H9 (cell line): Measurements from ENCODE around the gene SYF2. TPM values are rescaled to one million over a fixed set of nuclear protein-coding genes. Genes with fewer than 3 reads are reported as not detected.

Experiments
- DNase-seq: peaks from one replicate; pipeline ENCODE4 v3.0.0-alpha.2; 2017
- H2AFZ ChIP-seq: one replicate; pipeline ENCODE4 v1.6.1; 2013; ENCODE audit warnings: mild to moderate bottlenecking, low read length, control low read depth, moderate library complexity
- H2AK5ac ChIP-seq: 2 replicates; pipeline ENCODE4 v1.6.1; 2013; ENCODE audit warnings: low read length, control low read depth, mixed read lengths; ENCODE audit not compliant: insufficient read length
- H2BK120ac ChIP-seq: one replicate; pipeline ENCODE4 v1.6.1; 2013; ENCODE audit warnings: low read depth, mild to moderate bottlenecking, low read length, control low read depth, inconsistent platforms; ENCODE audit not compliant: poor library complexity, severe bottlenecking
- H2BK12ac ChIP-seq: 2 replicates; pipeline ENCODE4 v1.6.1; 2013; ENCODE audit warnings: low read length, control low read depth, mixed read lengths, low read depth; ENCODE audit not compliant: insufficient read length
- H2BK15ac ChIP-seq: 2 replicates; pipeline ENCODE4 v1.6.1; 2013; ENCODE audit warnings: low read depth, low read length, control low read depth
- H2BK20ac ChIP-seq: one replicate; pipeline ENCODE4 v1.6.1; 2013; ENCODE audit warnings: low read depth, mild to moderate bottlenecking, low read length, control low read depth, inconsistent platforms; ENCODE audit not compliant: poor library complexity, severe bottlenecking
- H2BK5ac ChIP-seq: 2 replicates; pipeline ENCODE4 v1.6.1; 2013; ENCODE audit warnings: low read length, control low read depth, mixed read lengths; ENCODE audit not compliant: insufficient read length
- H3K14ac ChIP-seq: 2 replicates; pipeline ENCODE4 v1.6.1; 2013; ENCODE audit warnings: low read length, control low read depth; ENCODE audit not compliant: insufficient read depth
- H3K18ac ChIP-seq: 2 replicates; pipeline ENCODE4 v1.6.1; 2013; ENCODE audit warnings: low read depth, mild to moderate bottlenecking, mixed read lengths, low read length, control low read depth; ENCODE audit not compliant: insufficient read length
- H3K23ac ChIP-seq: 2 replicates; pipeline ENCODE4 v1.6.1; 2013; ENCODE audit warnings: low read length, control low read depth, mixed read lengths, low read depth; ENCODE audit not compliant: insufficient read length
- H3K23me2 ChIP-seq: 2 replicates; pipeline ENCODE4 v1.6.1; 2013; ENCODE audit warnings: low read depth, mild to moderate bottlenecking, mixed read lengths, low read length, control low read depth; ENCODE audit not compliant: insufficient read length, poor library complexity, severe bottlenecking
- H3K27ac ChIP-seq: 2 replicates; pipeline ENCODE4 v1.5.1; 2013; ENCODE audit warnings: low read length, control low read depth, mixed read lengths, low read depth; ENCODE audit not compliant: insufficient read length
- H3K27me3 ChIP-seq: 2 replicates; pipeline ENCODE4 v1.6.1; 2013; ENCODE audit warnings: low read length, control low read depth, inconsistent platforms; ENCODE audit not compliant: insufficient read depth
- H3K4ac ChIP-seq: 2 replicates; pipeline ENCODE4 v1.6.1; 2013; ENCODE audit warnings: low read depth, mild to moderate bottlenecking, control low read depth, inconsistent platforms, low read length, moderate library complexity
- H3K4me1 ChIP-seq: 2 replicates; pipeline ENCODE4 v1.6.1; 2013; ENCODE audit warnings: low read length, control low read depth, inconsistent platforms; ENCODE audit not compliant: insufficient read depth
- H3K4me2 ChIP-seq: 2 replicates; pipeline ENCODE4 v1.6.1; 2013; ENCODE audit warnings: low read length, control low read depth, mixed read lengths; ENCODE audit not compliant: insufficient read length, insufficient read depth
- H3K56ac ChIP-seq: 2 replicates; pipeline ENCODE4 v1.6.1; 2013; ENCODE audit warnings: low read depth, mild to moderate bottlenecking, mixed read lengths, low read length, control low read depth; ENCODE audit not compliant: insufficient read length
- H3K79me1 ChIP-seq: 2 replicates; pipeline ENCODE4 v1.6.1; 2013; ENCODE audit warnings: low read depth, mild to moderate bottlenecking, moderate library complexity, low read length, control low read depth, inconsistent platforms; ENCODE audit not compliant: insufficient read depth, poor library complexity, severe bottlenecking
- H3K79me2 ChIP-seq: 2 replicates; pipeline ENCODE4 v1.6.1; 2013; ENCODE audit warnings: low read length, control low read depth, inconsistent platforms; ENCODE audit not compliant: insufficient read depth
- H3K9ac ChIP-seq: 2 replicates; pipeline ENCODE4 v1.6.1; 2013; ENCODE audit warnings: low read length, control low read depth, mixed read lengths; ENCODE audit not compliant: insufficient read length; ENCODE audit errors: extremely low read depth
- H3K9me3 ChIP-seq: one replicate; pipeline ENCODE4 v1.6.1; 2013; ENCODE audit warnings: low read depth, low read length, inconsistent platforms; ENCODE audit not compliant: control insufficient read depth
- H3T11ph ChIP-seq: one replicate; pipeline ENCODE4 v1.6.1; 2013; ENCODE audit warnings: mild to moderate bottlenecking, low read length, control low read depth, inconsistent platforms
- H4K20me1 ChIP-seq: one replicate; pipeline ENCODE4 v1.6.1; 2013; ENCODE audit not compliant: control insufficient read depth, insufficient read length, insufficient read depth
- H4K5ac ChIP-seq: 2 replicates; pipeline ENCODE4 v1.6.1; 2013; ENCODE audit warnings: low read depth, mild to moderate bottlenecking, mixed read lengths, low read length, control low read depth; ENCODE audit not compliant: insufficient read length
- H4K8ac ChIP-seq: replicated peaks from 2 replicates; pipeline ENCODE4 v1.6.1; 2013; ENCODE audit warnings: low read length, control low read depth, mixed read lengths, low read depth; ENCODE audit not compliant: insufficient read length
- H4K91ac ChIP-seq: 2 replicates; pipeline ENCODE4 v1.6.1; 2013; ENCODE audit warnings: low read depth, mild to moderate bottlenecking, moderate library complexity, mixed read lengths, low read length, control low read depth; ENCODE audit not compliant: insufficient read length
- H3K27ac Mint-ChIP-seq, 3 experiments: 2 replicates in 2 of 3; 3 replicates in 1 of 3; pipeline ENCODE4 v1.8.0; 2020 to 2021; ENCODE audit warnings: mixed read lengths in 3 of 3, mild to moderate bottlenecking in 1 of 3, moderate library complexity in 1 of 3
- H3K27me3 Mint-ChIP-seq: 2 replicates; pipeline ENCODE4 v1.8.0; 2021; ENCODE audit warnings: low read depth, mild to moderate bottlenecking, moderate library complexity, mixed read lengths
- H3K36me3 Mint-ChIP-seq, 3 experiments: 2 replicates in 2 of 3; 3 replicates in 1 of 3; pipeline ENCODE4 v1.8.0; 2020 to 2021; ENCODE audit warnings: low read depth in 3 of 3, mixed read lengths in 3 of 3; ENCODE audit not compliant: insufficient read depth in 1 of 3
- H3K4me1 Mint-ChIP-seq, 2 experiments: 2 replicates each; pipeline ENCODE4 v1.8.0; 2020; ENCODE audit warnings: mixed read lengths in 2 of 2
- H3K4me3 Mint-ChIP-seq, 2 experiments: 2 replicates in 1 of 2; 3 replicates in 1 of 2; pipeline ENCODE4 v1.8.0; 2020 to 2021; ENCODE audit warnings: mild to moderate bottlenecking in 2 of 2, mixed read lengths in 2 of 2, moderate library complexity in 1 of 2
- H3K9me3 Mint-ChIP-seq, 2 experiments: 2 replicates in 1 of 2; 3 replicates in 1 of 2; pipeline ENCODE4 v1.8.0; 2020; ENCODE audit warnings: mild to moderate bottlenecking in 2 of 2, mixed read lengths in 2 of 2, moderate library complexity in 1 of 2
- WGBS: extraction: QIAGEN DNeasy Blood & Tissue Kit; methylation state at CpG from one replicate; pipeline ENCODE4 v1.1.7; 2013; ENCODE audit warnings: missing lambda C conversion rate, low lambda C conversion rate, mixed read lengths; ENCODE audit not compliant: insufficient read length; ENCODE audit errors: extremely low coverage; 5-methylcytosine and 5-hydroxymethylcytosine counted together
- total RNA-seq: library from RNA; stranded (reverse); gene quantifications from 2 replicates; pipeline ENCODE4 v1.2.1, GENCODE V29; 2021
- TF ChIP-seq, protein P1 (sequence below): fragments of 200-600 bp; sonication (generic); conservative IDR thresholded peaks from 3 replicates; pipeline ENCODE4 v1.8.0; 2021; ENCODE audit warnings: antibody characterized with exemption, mild to moderate bottlenecking

Gene SYF2
- total RNA-seq, 1 experiment from 2014 or later = 36.5 TPM

- Histone ChIP-seq H3K4ac (no peak overlapping the region), H2BK120ac (no peak overlapping the region), H3K14ac (no peak overlapping the region), H3K4me2 (no peak overlapping the region), H4K5ac (no peak overlapping the region), H3K56ac (no peak overlapping the region), H2BK20ac (no peak overlapping the region), H3K9me3 (no peaks in the 10 kb centered on the region), H3K79me1 (no peaks in the 10 kb centered on the region), H4K20me1 (no peaks in the 10 kb centered on the region), H3K4me1 (no peaks in the 10 kb centered on the region), H3K18ac (no peak overlapping the region), H2BK12ac (no peak overlapping the region), H3T11ph (no peak overlapping the region), H3K9ac (no peak overlapping the region), H3K27ac (no peak overlapping the region), H3K79me2 (no peaks in the 10 kb centered on the region), H3K23ac (no peak overlapping the region), H2AFZ (no peak overlapping the region), H2BK5ac (no peak overlapping the region), H2BK15ac (no peak overlapping the region), H3K27me3 (no peaks in the 10 kb centered on the region), H4K91ac (no peak overlapping the region), H4K8ac (no peak overlapping the region), H2AK5ac (no peak overlapping the region), H3K23me2 (no peaks in the 10 kb centered on the region)
- H3K27me3 Mint-ChIP-seq = no peaks in the 10 kb centered on the region
- no peak for DNase-seq
- H3K27ac Mint-ChIP-seq = no peak overlapping the region
- H3K36me3 Mint-ChIP-seq = peaks cover 17 to 64% (median 57%) of the 10 kb centered on the region in 3 experiments; a peak in 6 of 7 replicates
- H3K4me1 Mint-ChIP-seq = no peaks in the 10 kb centered on the region
- TF ChIP-seq, protein P1, sequence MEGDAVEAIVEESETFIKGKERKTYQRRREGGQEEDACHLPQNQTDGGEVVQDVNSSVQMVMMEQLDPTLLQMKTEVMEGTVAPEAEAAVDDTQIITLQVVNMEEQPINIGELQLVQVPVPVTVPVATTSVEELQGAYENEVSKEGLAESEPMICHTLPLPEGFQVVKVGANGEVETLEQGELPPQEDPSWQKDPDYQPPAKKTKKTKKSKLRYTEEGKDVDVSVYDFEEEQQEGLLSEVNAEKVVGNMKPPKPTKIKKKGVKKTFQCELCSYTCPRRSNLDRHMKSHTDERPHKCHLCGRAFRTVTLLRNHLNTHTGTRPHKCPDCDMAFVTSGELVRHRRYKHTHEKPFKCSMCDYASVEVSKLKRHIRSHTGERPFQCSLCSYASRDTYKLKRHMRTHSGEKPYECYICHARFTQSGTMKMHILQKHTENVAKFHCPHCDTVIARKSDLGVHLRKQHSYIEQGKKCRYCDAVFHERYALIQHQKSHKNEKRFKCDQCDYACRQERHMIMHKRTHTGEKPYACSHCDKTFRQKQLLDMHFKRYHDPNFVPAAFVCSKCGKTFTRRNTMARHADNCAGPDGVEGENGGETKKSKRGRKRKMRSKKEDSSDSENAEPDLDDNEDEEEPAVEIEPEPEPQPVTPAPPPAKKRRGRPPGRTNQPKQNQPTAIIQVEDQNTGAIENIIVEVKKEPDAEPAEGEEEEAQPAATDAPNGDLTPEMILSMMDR = no peak
- no peaks in the 10 kb centered on the region for H3K9me3 Mint-ChIP-seq
- WGBS = no CpG with 5 or more reads among the region's 3 CpGs
- no peak overlapping the region for H3K4me3 Mint-ChIP-seq
Measured at GRCh38 chr1:25223471-25223870, 8.8 kb downstream of the SYF2 start.
